Measurements from ENCODE around the gene TJAP1. TPM values are rescaled to one million over a fixed set of nuclear protein-coding genes. Genes with fewer than 3 reads are reported as not detected.
A peak's percentile ranks its signal among the peaks of the same experiment; 100 is the strongest.

Gene TJAP1
- total and polyA plus RNA-seq, 2 experiments from 2014 or later: 10.3 to 16.4 TPM

DNA sequence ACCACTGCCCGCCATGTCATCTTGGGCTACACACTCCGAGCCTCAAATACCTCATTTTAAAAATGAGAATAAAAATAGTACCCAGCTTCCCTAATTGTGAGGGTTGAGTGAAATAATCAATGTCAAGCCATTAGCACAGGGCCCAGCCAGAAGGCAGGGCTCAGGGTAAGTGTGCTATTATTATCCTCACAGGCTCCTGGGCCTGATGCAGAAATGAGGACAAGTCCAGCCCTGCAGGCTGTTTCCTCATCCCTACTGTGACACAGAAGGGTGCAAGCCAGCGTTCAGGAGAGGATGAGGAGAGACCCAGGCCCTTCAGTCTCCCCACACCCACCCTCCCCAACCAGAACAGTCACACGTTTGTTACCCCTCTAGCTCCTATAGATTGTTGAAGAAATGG is 26.0 kb upstream of the TJAP1 start:
- Histone ChIP-seq H3K9me2 (replicated peaks; ENCODE audit: insufficient read depth) (no peaks in the 10 kb centered on the region), H3K27ac (no peak overlapping the region), H3K4me3 (no peak overlapping the region), H3K9me3 (ENCODE audit: low read depth) (no peaks in the 10 kb centered on the region), H3K27me3 (peaks cover 4% of the 10 kb centered on the region), H2AFZ (no peak overlapping the region), H3K4me1 (ENCODE audit: insufficient read depth) (no peaks in the 10 kb centered on the region), H3K79me2 (no peaks in the 10 kb centered on the region), H3K36me3 (replicated peaks; ENCODE audit: insufficient read depth, low read depth) (no peaks in the 10 kb centered on the region), H4K20me1 (ENCODE audit: insufficient read depth, poor library complexity, severe bottlenecking) (no peaks in the 10 kb centered on the region), H3K4me2 (no peak overlapping the region)
- 93% methylated on average over 4 of the region's 4 CpGs for WGBS (ENCODE audit: low lambda C conversion rate, missing lambda C conversion rate)
- TF ChIP-seq EZH2phosphoT487 (IDR thresholded peaks at IDR 0.05; ENCODE audit: low read depth, severe bottlenecking, unreplicated experiment): no peak
- no peak for TF ChIP-seq EZH2 (IDR thresholded peaks at IDR 0.05; ENCODE audit: borderline replicate concordance)
- TF ChIP-seq, protein P1, sequence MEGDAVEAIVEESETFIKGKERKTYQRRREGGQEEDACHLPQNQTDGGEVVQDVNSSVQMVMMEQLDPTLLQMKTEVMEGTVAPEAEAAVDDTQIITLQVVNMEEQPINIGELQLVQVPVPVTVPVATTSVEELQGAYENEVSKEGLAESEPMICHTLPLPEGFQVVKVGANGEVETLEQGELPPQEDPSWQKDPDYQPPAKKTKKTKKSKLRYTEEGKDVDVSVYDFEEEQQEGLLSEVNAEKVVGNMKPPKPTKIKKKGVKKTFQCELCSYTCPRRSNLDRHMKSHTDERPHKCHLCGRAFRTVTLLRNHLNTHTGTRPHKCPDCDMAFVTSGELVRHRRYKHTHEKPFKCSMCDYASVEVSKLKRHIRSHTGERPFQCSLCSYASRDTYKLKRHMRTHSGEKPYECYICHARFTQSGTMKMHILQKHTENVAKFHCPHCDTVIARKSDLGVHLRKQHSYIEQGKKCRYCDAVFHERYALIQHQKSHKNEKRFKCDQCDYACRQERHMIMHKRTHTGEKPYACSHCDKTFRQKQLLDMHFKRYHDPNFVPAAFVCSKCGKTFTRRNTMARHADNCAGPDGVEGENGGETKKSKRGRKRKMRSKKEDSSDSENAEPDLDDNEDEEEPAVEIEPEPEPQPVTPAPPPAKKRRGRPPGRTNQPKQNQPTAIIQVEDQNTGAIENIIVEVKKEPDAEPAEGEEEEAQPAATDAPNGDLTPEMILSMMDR (IDR thresholded peaks at IDR 0.05; ENCODE audit: poor library complexity): no peak
- DNase-seq (ENCODE audit: low spot score): peak; percentile 1

DNA sequence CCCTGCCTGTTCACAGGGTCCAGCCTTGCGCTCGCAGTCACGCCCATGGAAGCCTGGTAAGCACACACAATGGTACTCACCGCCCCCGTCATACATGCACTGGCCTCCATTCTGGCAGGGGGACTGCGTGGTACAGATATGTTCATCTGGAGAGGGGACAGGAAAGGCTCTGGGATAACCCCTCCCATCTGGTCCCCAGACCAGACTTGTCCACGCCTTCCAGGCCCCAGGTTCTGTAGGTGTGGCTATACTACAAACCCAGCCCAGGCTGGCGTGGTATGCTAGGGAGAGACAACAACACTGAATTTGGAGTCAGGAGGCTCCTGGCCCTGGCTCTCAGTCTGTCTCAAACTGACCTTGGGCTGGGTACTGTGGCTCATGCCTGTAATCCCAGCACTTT is 25.4 kb upstream of the TJAP1 start:
- H3K27me3 ChIP-seq: peaks cover 10% of the 10 kb centered on the region
- over 99% methylated on average over 8 of the region's 8 CpGs for WGBS (ENCODE audit: low lambda C conversion rate, missing lambda C conversion rate)
- no peaks in the 10 kb centered on the region for H3K9me3 ChIP-seq (ENCODE audit: low read depth)
- no peaks in the 10 kb centered on the region for H3K36me3 ChIP-seq (replicated peaks; ENCODE audit: insufficient read depth, low read depth)
- no peak overlapping the region for H3K4me2 ChIP-seq
- no peaks in the 10 kb centered on the region for H3K79me2 ChIP-seq
- no peaks in the 10 kb centered on the region for H4K20me1 ChIP-seq (ENCODE audit: insufficient read depth, poor library complexity, severe bottlenecking)
- TF ChIP-seq EZH2phosphoT487 (IDR thresholded peaks at IDR 0.05; ENCODE audit: low read depth, severe bottlenecking, unreplicated experiment) (no peak), EZH2 (IDR thresholded peaks at IDR 0.05; ENCODE audit: borderline replicate concordance) (no peak)
- TF ChIP-seq, protein P1 (IDR thresholded peaks at IDR 0.05; ENCODE audit: poor library complexity): no peak
- no peak overlapping the region for H3K27ac ChIP-seq
- H3K4me1 ChIP-seq (ENCODE audit: insufficient read depth): no peaks in the 10 kb centered on the region
- H3K9me2 ChIP-seq (replicated peaks; ENCODE audit: insufficient read depth): no peaks in the 10 kb centered on the region
- peak; percentile 3 for DNase-seq (ENCODE audit: low spot score)
- H2AFZ ChIP-seq: no peak overlapping the region
- no peak overlapping the region for H3K4me3 ChIP-seq

DNA sequence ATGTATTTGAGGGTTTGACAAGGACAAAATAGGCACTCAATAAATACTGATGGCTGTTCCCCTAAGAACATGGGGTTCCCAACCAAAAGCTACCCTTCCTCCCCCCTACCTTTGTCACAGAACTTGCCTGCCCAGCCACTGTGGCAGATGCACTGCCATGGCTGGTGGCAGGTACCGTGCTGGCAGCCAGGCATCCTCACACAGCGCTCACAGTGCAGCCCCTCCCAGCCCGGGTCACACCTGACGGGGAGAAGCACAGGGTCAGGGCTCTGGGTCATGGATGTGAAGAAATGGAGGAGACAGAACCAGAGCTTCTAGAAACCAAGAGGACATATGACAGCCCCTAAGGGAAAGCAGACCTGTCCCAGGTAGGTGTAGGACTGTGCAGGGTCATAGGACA is 24.5 kb upstream of the TJAP1 start:
- H3K36me3 ChIP-seq (replicated peaks; ENCODE audit: insufficient read depth, low read depth): no peaks in the 10 kb centered on the region
- 94% methylated on average over 4 of the region's 4 CpGs for WGBS (ENCODE audit: low lambda C conversion rate, missing lambda C conversion rate)

More for the DNA sequence above, 24.5 kb upstream of the TJAP1 start:
- TF ChIP-seq, protein P1 (IDR thresholded peaks at IDR 0.05; ENCODE audit: poor library complexity): no peak
- TF ChIP-seq EZH2phosphoT487 (IDR thresholded peaks at IDR 0.05; ENCODE audit: low read depth, severe bottlenecking, unreplicated experiment) (no peak), EZH2 (IDR thresholded peaks at IDR 0.05; ENCODE audit: borderline replicate concordance) (no peak)
- no peaks in the 10 kb centered on the region for H3K4me1 ChIP-seq (ENCODE audit: insufficient read depth)
- DNase-seq (ENCODE audit: low spot score): peak; percentile 2
- no peak overlapping the region for H3K27ac ChIP-seq
- H3K79me2 ChIP-seq: no peaks in the 10 kb centered on the region
- H2AFZ ChIP-seq: no peak overlapping the region
- no peaks in the 10 kb centered on the region for H4K20me1 ChIP-seq (ENCODE audit: insufficient read depth, poor library complexity, severe bottlenecking)
- peaks cover 12% of the 10 kb centered on the region for H3K27me3 ChIP-seq
- H3K9me2 ChIP-seq (replicated peaks; ENCODE audit: insufficient read depth): no peaks in the 10 kb centered on the region
- H3K9me3 ChIP-seq (ENCODE audit: low read depth): no peaks in the 10 kb centered on the region
- H3K4me3 ChIP-seq: no peak overlapping the region
- no peak overlapping the region for H3K4me2 ChIP-seq

Measured in hepatocyte (in vitro differentiated cells).